DMS79 treated with DMSO at 0.1 percent for 48 hours (cell line): ENCODE measurements around the gene SLC44A3.
"Not testable (repeated sequence)": the region's sequence is repeated elsewhere in the genome, so short reads cannot be mapped to it uniquely, and the experiment has no call there.

Source experiments
- DNase-seq: peaks from one replicate; lab custom pipeline; 2025; lab: John Stamatoyannopoulos, UW

SLC44A3 gene

GRCh38 chr1:94936861-94937620 lies 116.9 kb downstream of the SLC44A3 start:
- DNase-seq, result no peak

GRCh38 chr1:94937820-94938219 lies 117.7 kb downstream of the SLC44A3 start:
- DNase-seq, result no peak

GRCh38 chr1:94940738-94941137 lies 120.6 kb downstream of the SLC44A3 start:
- DNase-seq, result no peak

- DNase-seq, result not testable (repeated sequence)
These were observed 121.3 kb downstream of the SLC44A3 start for GRCh38 chr1:94941480-94941879.

GRCh38 chr1:94942171-94943128 lies 122.3 kb downstream of the SLC44A3 start:
- no peak for DNase-seq
